ENCODE measurements around the gene PRSS35. TPM values are rescaled to one million over a fixed set of nuclear protein-coding genes. Genes with fewer than 3 reads are reported as not detected.

Gene PRSS35
- total RNA-seq: 2.4 and 3.0 TPM in 2 replicates

GRCh38 chr6:83511901-83512681 is at the start of gene PRSS35:
Gene PRSS35, plus strand, starts transcription at chr6:83512534. Its CDS starts 10,908 bp downstream, at chr6:83523442.

Other genes starting within 250 kb of the PRSS35 start
- gene ME1, start 81.5 kb upstream of the PRSS35 start, total RNA-seq: 21.6 and 23.4 TPM in 2 replicates
- gene SNAP91, start 196.6 kb downstream of the PRSS35 start, total RNA-seq: 0.12 TPM in 1 of 2 replicates, not detected in the other